ENCODE results near the gene RABGAP1L.

The RABGAP1L gene

GRCh38 chr1:174397261-174397660 lies 237.9 kb downstream of the RABGAP1L start:
- Histone ChIP-seq H3K4me3 (ENCODE audit: low read length, poor library complexity, severe bottlenecking) (no peak overlapping the region), H3K79me2 (ENCODE audit: insufficient read depth, low read length) (no peaks in the 10 kb centered on the region), H3K4me1 (ENCODE audit: insufficient read depth, low read length, poor library complexity, severe bottlenecking) (no peaks in the 10 kb centered on the region), H4K20me1 (ENCODE audit: insufficient read depth, low read length, poor library complexity, severe bottlenecking) (no peaks in the 10 kb centered on the region), H3K4me2 (ENCODE audit: low read depth, low read length, poor library complexity, severe bottlenecking) (no peak overlapping the region), H3K9me3 (ENCODE audit: insufficient read depth, low read depth, low read length) (0 out of 2 replicates have a peak, but pooled peaks cover 6% of the 10 kb centered on the region), H3F3A (ENCODE audit: low read depth) (no peaks in the 10 kb centered on the region), H3K27me3 (ENCODE audit: insufficient read depth, low read length, poor library complexity, severe bottlenecking) (no peaks in the 10 kb centered on the region), H2AFZ (ENCODE audit: low read length) (no peak overlapping the region), H3K9ac (ENCODE audit: low read depth, low read length, poor library complexity, severe bottlenecking) (no peak overlapping the region), H3K9me2 (replicated peaks; ENCODE audit: low read depth, low read length) (no peaks in the 10 kb centered on the region), H3K36me3 (ENCODE audit: insufficient read depth, low read length) (peaks cover 24% of the 10 kb centered on the region; the same call in 1 of the 2 replicates)
- TF ChIP-seq EZH2phosphoT487 (IDR thresholded peaks at IDR 0.05; ENCODE audit: borderline replicate concordance) (no peak), CTCF (conservative IDR thresholded peaks at IDR 0.05; ENCODE audit: low read length) (no peak)

GRCh38 chr1:174398246-174398645 lies 238.9 kb downstream of the RABGAP1L start:
- Histone ChIP-seq H3F3A (ENCODE audit: low read depth) (no peaks in the 10 kb centered on the region), H3K4me2 (ENCODE audit: low read depth, low read length, poor library complexity, severe bottlenecking) (no peak overlapping the region), H3K4me3 (ENCODE audit: low read length, poor library complexity, severe bottlenecking) (no peak overlapping the region), H3K9me2 (replicated peaks; ENCODE audit: low read depth, low read length) (no peaks in the 10 kb centered on the region), H3K79me2 (ENCODE audit: insufficient read depth, low read length) (no peaks in the 10 kb centered on the region), H3K9me3 (ENCODE audit: insufficient read depth, low read depth, low read length) (0 out of 2 replicates have a peak, but pooled peaks cover 6% of the 10 kb centered on the region), H3K36me3 (ENCODE audit: insufficient read depth, low read length) (peaks cover 24% of the 10 kb centered on the region; the same call in 1 of the 2 replicates), H4K20me1 (ENCODE audit: insufficient read depth, low read length, poor library complexity, severe bottlenecking) (no peaks in the 10 kb centered on the region), H3K27me3 (ENCODE audit: insufficient read depth, low read length, poor library complexity, severe bottlenecking) (no peaks in the 10 kb centered on the region), H3K4me1 (ENCODE audit: insufficient read depth, low read length, poor library complexity, severe bottlenecking) (no peaks in the 10 kb centered on the region), H3K9ac (ENCODE audit: low read depth, low read length, poor library complexity, severe bottlenecking) (no peak overlapping the region), H2AFZ (ENCODE audit: low read length) (no peak overlapping the region)
- TF ChIP-seq EZH2phosphoT487 (IDR thresholded peaks at IDR 0.05; ENCODE audit: borderline replicate concordance), result no peak
- no peak for TF ChIP-seq CTCF (conservative IDR thresholded peaks at IDR 0.05; ENCODE audit: low read length)

DNA sequence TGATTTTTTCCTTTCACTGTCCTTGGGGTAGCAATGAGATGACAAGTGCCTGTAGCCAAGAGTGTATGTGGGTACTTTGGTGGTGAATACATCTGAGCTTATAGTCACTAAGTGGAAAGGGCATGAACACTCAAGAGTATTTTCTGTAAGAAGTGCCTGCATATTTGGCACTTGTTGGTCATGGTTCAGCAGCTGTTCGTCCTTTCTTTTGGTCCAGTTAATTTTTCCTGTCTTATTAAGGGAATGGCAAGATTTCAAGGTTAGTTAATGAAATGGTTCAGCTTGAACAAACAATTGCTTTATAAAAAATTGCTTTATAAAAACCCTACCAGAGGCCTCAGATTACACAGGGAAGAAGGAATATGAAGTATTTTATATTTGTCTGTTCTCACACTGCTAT lies 239.9 kb downstream of the RABGAP1L start:
- no peak overlapping the region for H2AFZ ChIP-seq (ENCODE audit: low read length)
- no peak overlapping the region for H3K9ac ChIP-seq (ENCODE audit: low read depth, low read length, poor library complexity, severe bottlenecking)
- H4K20me1 ChIP-seq (ENCODE audit: insufficient read depth, low read length, poor library complexity, severe bottlenecking), result no peaks in the 10 kb centered on the region

More for the DNA sequence above, 239.9 kb downstream of the RABGAP1L start:
- H3F3A ChIP-seq (ENCODE audit: low read depth), result no peaks in the 10 kb centered on the region
- no peaks in the 10 kb centered on the region for H3K9me2 ChIP-seq (replicated peaks; ENCODE audit: low read depth, low read length)
- H3K4me1 ChIP-seq (ENCODE audit: insufficient read depth, low read length, poor library complexity, severe bottlenecking), result no peaks in the 10 kb centered on the region
- H3K4me2 ChIP-seq (ENCODE audit: low read depth, low read length, poor library complexity, severe bottlenecking), result no peak overlapping the region
- no peaks in the 10 kb centered on the region for H3K79me2 ChIP-seq (ENCODE audit: insufficient read depth, low read length)
- peaks cover 24% of the 10 kb centered on the region; the same call in 1 of the 2 replicates for H3K36me3 ChIP-seq (ENCODE audit: insufficient read depth, low read length)
- no peak overlapping the region for H3K4me3 ChIP-seq (ENCODE audit: low read length, poor library complexity, severe bottlenecking)
- no peaks in the 10 kb centered on the region for H3K27me3 ChIP-seq (ENCODE audit: insufficient read depth, low read length, poor library complexity, severe bottlenecking)
- H3K9me3 ChIP-seq (ENCODE audit: insufficient read depth, low read depth, low read length), result 0 out of 2 replicates have a peak, but pooled peaks cover 6% of the 10 kb centered on the region
- TF ChIP-seq EZH2phosphoT487 (IDR thresholded peaks at IDR 0.05; ENCODE audit: borderline replicate concordance), result no peak
- TF ChIP-seq CTCF (conservative IDR thresholded peaks at IDR 0.05; ENCODE audit: low read length), result no peak
